Hepatocyte (in vitro differentiated cells): ENCODE data around the gene MAD2L1.

Source experiments
- CTCF ChIP-seq: fragments of 200-600 bp; sonication (generic); IDR thresholded peaks from 2 replicates; pipeline ENCODE4 v1.5.1; 2016; ENCODE audit warnings: antibody characterized with exemption, mild to moderate bottlenecking; ENCODE audit not compliant: poor library complexity
- EZH2 ChIP-seq: fragments of 200-600 bp; sonication (generic); IDR thresholded peaks from 2 replicates; pipeline ENCODE4 v1.6.1; 2016; ENCODE audit warnings: antibody characterized with exemption, mild to moderate bottlenecking, borderline replicate concordance

GRCh38 chr4:120057416-120057815, 9.2 kb downstream of the MAD2L1 start:
- TF ChIP-seq EZH2 (no peak), CTCF (no peak)
